WERI-Rb-1 (cell line): ENCODE results near the gene STX1B.

Experiments
- DNase-seq: peaks from one replicate; pipeline ENCODE4 v3.0.0-alpha.2; 2020
- H3K27ac ChIP-seq: fragments of 250-450 bp; sonication (Bioruptor Pico); 2 replicates; pipeline ENCODE4 v1.5.1; 2020; ENCODE audit warnings: mild to moderate bottlenecking, moderate library complexity
- H3K27me3 ChIP-seq: fragments of 250-450 bp; sonication (Bioruptor Pico); 2 replicates; pipeline ENCODE4 v1.5.1; 2021; ENCODE audit warnings: mild to moderate bottlenecking, low read depth, moderate library complexity; ENCODE audit not compliant: insufficient read depth, severe bottlenecking
- H3K36me3 ChIP-seq: fragments of 250-450 bp; sonication (Bioruptor Pico); 2 replicates; pipeline ENCODE4 v1.5.1; 2020; ENCODE audit warnings: mild to moderate bottlenecking, moderate library complexity
- H3K4me3 ChIP-seq: 2 replicates; pipeline ENCODE4 v1.5.1; 2011; ENCODE audit warnings: low read depth, mild to moderate bottlenecking, control low read depth, low read length
- H3K9me3 ChIP-seq: fragments of 250-450 bp; sonication (Bioruptor Pico); 2 replicates; pipeline ENCODE4 v1.5.1; 2021; ENCODE audit warnings: mild to moderate bottlenecking, moderate library complexity; ENCODE audit not compliant: severe bottlenecking
- CTCF ChIP-seq: IDR thresholded peaks from 2 replicates; pipeline ENCODE4 v1.5.1; 2011; ENCODE audit warnings: low read depth, mild to moderate bottlenecking, control low read depth, inconsistent platforms, low read length

The STX1B gene

GRCh38 chr16:31009894-31010584 lies 399 bp downstream of the STX1B start:
- no peaks in the 10 kb centered on the region for H3K36me3 ChIP-seq
- no peaks in the 10 kb centered on the region for H3K27me3 ChIP-seq
- DNase-seq = no peak
- peak overlapping the region; percentile 35 for H3K4me3 ChIP-seq
- 0 out of 2 replicates have a peak, but pooled peaks have one; percentile 13 for TF ChIP-seq CTCF
- no peaks in the 10 kb centered on the region for H3K9me3 ChIP-seq
- no peak overlapping the region for H3K27ac ChIP-seq

- H3K4me3 ChIP-seq = no peak overlapping the region
Observed at GRCh38 chr16:31009120-31009519, 1.3 kb downstream of the STX1B start.

GRCh38 chr16:31008551-31008950 lies 1.9 kb downstream of the STX1B start:
- TF ChIP-seq CTCF = no peak
- Histone ChIP-seq H3K27ac (no peak overlapping the region), H3K27me3 (no peaks in the 10 kb centered on the region), H3K4me3 (no peak overlapping the region), H3K36me3 (no peaks in the 10 kb centered on the region), H3K9me3 (no peaks in the 10 kb centered on the region)
- DNase-seq = no peak

More at GRCh38 chr16:31009120-31009519, 1.3 kb downstream of the STX1B start:
- Histone ChIP-seq H3K36me3 (no peaks in the 10 kb centered on the region), H3K9me3 (no peaks in the 10 kb centered on the region), H3K27me3 (no peaks in the 10 kb centered on the region), H3K27ac (no peak overlapping the region)
- DNase-seq = no peak
- TF ChIP-seq CTCF = no peak

GRCh38 chr16:31008149-31008548 lies 2.3 kb downstream of the STX1B start:
- no peaks in the 10 kb centered on the region for H3K36me3 ChIP-seq
- H3K27me3 ChIP-seq = no peaks in the 10 kb centered on the region
- TF ChIP-seq CTCF = no peak
- no peak overlapping the region for H3K27ac ChIP-seq
- no peak overlapping the region for H3K4me3 ChIP-seq
- no peaks in the 10 kb centered on the region for H3K9me3 ChIP-seq
- no peak for DNase-seq

GRCh38 chr16:31007684-31008083 lies 2.8 kb downstream of the STX1B start:
- TF ChIP-seq CTCF = no peak
- H3K36me3 ChIP-seq = no peaks in the 10 kb centered on the region
- H3K9me3 ChIP-seq = no peaks in the 10 kb centered on the region
- no peak overlapping the region for H3K4me3 ChIP-seq
- no peaks in the 10 kb centered on the region for H3K27me3 ChIP-seq
- no peak for DNase-seq
- H3K27ac ChIP-seq = peak overlapping the region; percentile 94

GRCh38 chr16:31006589-31006988 lies 3.8 kb downstream of the STX1B start:
- TF ChIP-seq CTCF = no peak
- Histone ChIP-seq H3K9me3 (no peaks in the 10 kb centered on the region), H3K36me3 (no peaks in the 10 kb centered on the region), H3K4me3 (no peak overlapping the region), H3K27me3 (no peaks in the 10 kb centered on the region), H3K27ac (peak overlapping the region; percentile 94)
- no peak for DNase-seq
